GM12891 (cell line): ENCODE data around the gene RHOBTB1.

Experiments
- POLR2A ChIP-seq: IDR thresholded peaks from 2 replicates; pipeline ENCODE4 v1.6.1; 2011; ENCODE audit warnings: low read depth, low read length, control low read depth
- POLR2AphosphoS5 ChIP-seq: IDR thresholded peaks from 2 replicates; pipeline ENCODE4 v1.6.1; 2011; ENCODE audit warnings: low read depth, low read length, control low read depth
- SPI1 ChIP-seq: IDR thresholded peaks from 2 replicates; pipeline ENCODE4 v1.6.1; 2011; ENCODE audit warnings: low read depth, low read length, control low read depth

DNA sequence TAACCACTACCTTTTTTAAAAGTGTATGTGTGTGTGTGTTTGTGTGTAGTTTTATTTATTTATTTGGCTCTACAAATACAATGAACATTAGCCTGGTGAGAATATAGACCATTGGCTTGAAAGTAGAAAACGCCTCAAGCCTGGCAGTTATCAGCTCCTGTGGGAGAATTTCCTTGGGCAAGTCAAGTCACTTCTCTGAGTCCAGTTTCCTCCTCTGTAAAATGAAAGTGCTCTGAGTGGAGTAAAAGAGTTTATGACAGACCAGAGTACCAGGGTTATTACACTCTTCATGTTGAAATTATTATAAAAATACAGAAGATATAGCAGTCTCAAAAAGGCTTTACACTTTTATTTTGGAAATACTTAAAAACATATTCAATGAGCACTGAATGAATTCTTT lies 10.1 kb upstream of the RHOBTB1 start:
- TF ChIP-seq POLR2AphosphoS5 (no peak), POLR2A (no peak), SPI1 (no peak)
